HepG2 (cell line): ENCODE results near the gene PHRF1. TPM values are rescaled to one million over a fixed set of nuclear protein-coding genes. Genes with fewer than 3 reads are reported as not detected.

Source experiments
- BRF2 ChIP-seq: sonication (generic); formaldehyde crosslinking; IDR thresholded peaks from 2 replicates; pipeline ENCODE4 v1.8.1; 2022; ENCODE audit warnings: mild to moderate bottlenecking, missing genetic modification reagents
- ELF4 ChIP-seq: sonication (generic); formaldehyde crosslinking; IDR thresholded peaks from 2 replicates; pipeline ENCODE4 v1.5.0; 2020; ENCODE audit warnings: missing genetic modification reagents, mild to moderate bottlenecking, moderate library complexity, borderline replicate concordance
- ESRRA ChIP-seq: sonication (generic); formaldehyde crosslinking; IDR thresholded peaks from 2 replicates; pipeline ENCODE4 v1.5.1; 2020; ENCODE audit warnings: mild to moderate bottlenecking, low read depth, missing genetic modification reagents
- HIVEP1 ChIP-seq: sonication (generic); formaldehyde crosslinking; IDR thresholded peaks from 2 replicates; pipeline ENCODE4 v1.4.0; 2020; ENCODE audit warnings: mild to moderate bottlenecking, missing genetic modification reagents
- HNRNPH1 ChIP-seq: fragments of 200-400 bp; formaldehyde crosslinking; optimal IDR thresholded peaks from 2 replicates; pipeline ENCODE3; 2017; ENCODE audit warnings: mild to moderate bottlenecking, low read depth, low read length
- KLF11 ChIP-seq: IDR thresholded peaks from 2 replicates; pipeline ENCODE4 v1.6.1; 2016; ENCODE audit warnings: missing compliant biosample characterization
- MTA3 ChIP-seq: sonication (generic); formaldehyde crosslinking; IDR thresholded peaks from 2 replicates; pipeline ENCODE4 v1.4.0; 2020; ENCODE audit warnings: missing genetic modification reagents
- NFATC3 ChIP-seq: sonication (generic); formaldehyde crosslinking; IDR thresholded peaks from 2 replicates; pipeline ENCODE4 v1.5.1; 2020; ENCODE audit warnings: mild to moderate bottlenecking, missing genetic modification reagents
- NKX3-1 ChIP-seq: sonication (generic); formaldehyde crosslinking; IDR thresholded peaks from 2 replicates; pipeline ENCODE4 v1.5.0; 2020; ENCODE audit warnings: missing genetic modification reagents
- NR2F1 ChIP-seq, 2 experiments: fragments of 450-650 bp in 1 of 2; formaldehyde crosslinking in 1 of 2; IDR thresholded peaks; 2 replicates each; pipeline versions ENCODE4 v1.5.0 to v1.6.1; 2016 to 2020; ENCODE audit warnings: mild to moderate bottlenecking in 1 of 2, missing compliant biosample characterization in 1 of 2, missing genetic modification reagents in 1 of 2, moderate library complexity in 1 of 2
- POLR2G ChIP-seq: fragments of 200-400 bp; formaldehyde crosslinking; IDR thresholded peaks from 2 replicates; pipeline ENCODE4 v1.6.1; 2018; ENCODE audit warnings: mild to moderate bottlenecking, low read depth, low read length, moderate library complexity
- PREB ChIP-seq: sonication (generic); formaldehyde crosslinking; IDR thresholded peaks from 2 replicates; pipeline ENCODE4 v1.4.0; 2020; ENCODE audit warnings: missing genetic modification reagents
- PRPF4 ChIP-seq: fragments of 200-400 bp; formaldehyde crosslinking; IDR thresholded peaks from 2 replicates; pipeline ENCODE4 v1.6.1; 2016; ENCODE audit warnings: low read length, low read depth; ENCODE audit not compliant: poor library complexity, severe bottlenecking
- RCOR2 ChIP-seq: IDR thresholded peaks from 2 replicates; pipeline ENCODE4 v1.6.1; 2016; ENCODE audit warnings: missing biosample characterization, missing genetic modification reagents
- RXRB ChIP-seq: IDR thresholded peaks from 2 replicates; pipeline ENCODE4 v1.6.1; 2016; ENCODE audit warnings: borderline replicate concordance, missing genetic modification reagents, missing compliant biosample characterization
- TAF1 ChIP-seq: sonication (generic); formaldehyde crosslinking; IDR thresholded peaks from 2 replicates; pipeline ENCODE4 v1.4.0; 2020; ENCODE audit warnings: missing genetic modification reagents
- TMF1 ChIP-seq: sonication (generic); formaldehyde crosslinking; IDR thresholded peaks from 2 replicates; pipeline ENCODE4 v1.8.1; 2022; ENCODE audit warnings: low read depth, missing genetic modification reagents
- YEATS4 ChIP-seq: sonication (generic); formaldehyde crosslinking; IDR thresholded peaks from 2 replicates; pipeline ENCODE4 v1.4.0; 2020; ENCODE audit warnings: missing genetic modification reagents, borderline replicate concordance
- ZBTB10 ChIP-seq: sonication (generic); formaldehyde crosslinking; IDR thresholded peaks from 2 replicates; pipeline ENCODE4 v1.4.0; 2020; ENCODE audit warnings: missing genetic modification reagents, borderline replicate concordance
- ZNF333 ChIP-seq: sonication (generic); formaldehyde crosslinking; IDR thresholded peaks from 2 replicates; pipeline ENCODE4 v1.4.0; 2020; ENCODE audit warnings: mild to moderate bottlenecking, missing genetic modification reagents, borderline replicate concordance
- ZNF557 ChIP-seq: sonication (generic); formaldehyde crosslinking; IDR thresholded peaks from 2 replicates; pipeline ENCODE4 v1.4.0; 2020; ENCODE audit warnings: missing genetic modification reagents
- ZNF614 ChIP-seq: IDR thresholded peaks from 2 replicates; pipeline ENCODE4 v1.6.1; 2018; ENCODE audit warnings: missing biosample characterization, missing genetic modification reagents, inconsistent platforms, borderline replicate concordance
- ZNF639 ChIP-seq: conservative IDR thresholded peaks from 2 replicates; pipeline ENCODE4 v1.6.1; 2018; ENCODE audit warnings: missing genetic modification reagents
- ZNF724P ChIP-seq: sonication (generic); formaldehyde crosslinking; IDR thresholded peaks from 2 replicates; pipeline ENCODE4 v1.8.0; 2022; ENCODE audit warnings: missing genetic modification reagents, borderline replicate concordance
- ZNF75D ChIP-seq: sonication (generic); formaldehyde crosslinking; IDR thresholded peaks from 2 replicates; pipeline ENCODE4 v1.8.1; 2023; ENCODE audit warnings: missing genetic modification reagents, mild to moderate bottlenecking, borderline replicate concordance
- ZNF782 ChIP-seq: sonication (generic); formaldehyde crosslinking; IDR thresholded peaks from 2 replicates; pipeline ENCODE4 v1.4.0; 2020; ENCODE audit warnings: missing genetic modification reagents, mild to moderate bottlenecking, borderline replicate concordance
- polyA plus RNA-seq, 8 experiments: library from polyadenylated mRNA; depleted of rRNA in 3 of 8; stranded (reverse) in 7 of 8; unstranded in 1 of 8; fragments of >200 nt; fragmentation: Illumina TruSeq in 4 of 8; extraction: Trizol in 4 of 8; gene quantifications; 2 replicates each; pipeline versions ENCODE4 v1.2.1 to v1.2.3, GENCODE V29; 2011 to 2016; ENCODE audit warnings: low read depth in 4 of 8, missing spikeins in 1 of 8, mixed read lengths in 1 of 8; ENCODE audit not compliant: insufficient read depth in 1 of 8
- total RNA-seq, 5 experiments: library from RNA; depleted of rRNA; stranded (reverse); fragments of >200 nt; fragmentation: Illumina TruSeq; extraction: Trizol; gene quantifications; 2 replicates each; pipeline ENCODE4 v1.2.3, GENCODE V29; 2016; ENCODE audit warnings: low read depth in 1 of 5

Gene PHRF1
- total and polyA plus RNA-seq, 2 of the 13 experiments (the other 11 are each of a cell fraction or from before 2014, with no cell fraction given) = 8.2 to 16.7 TPM

- TF ChIP-seq MTA3 (CRISPR knock-in tag) = no peak
- TF ChIP-seq ZNF557 (CRISPR knock-in tag) = 0 out of 2 replicates have a peak, but pooled peaks have one; percentile 33
- no peak for TF ChIP-seq ELF4
- TF ChIP-seq RXRB (CRISPR knock-in tag) = peak; percentile 93
- TF ChIP-seq ZNF639 (CRISPR knock-in tag) = no peak
- TF ChIP-seq NR2F1 (CRISPR knock-in tag; IDR thresholded peaks at IDR 0.05) = peak; percentile 67 to 70
- TF ChIP-seq ZNF333 (CRISPR knock-in tag) = no peak
- TF ChIP-seq NFATC3 (CRISPR knock-in tag) = no peak
- TF ChIP-seq PRPF4 = no peak
- TF ChIP-seq ZBTB10 (CRISPR knock-in tag) = no peak
- TF ChIP-seq ZNF724P = no peak
- no peak for TF ChIP-seq ZNF75D (CRISPR knock-in tag)
- no peak for TF ChIP-seq TAF1 (CRISPR knock-in tag)
- TF ChIP-seq HNRNPH1 = no peak
- TF ChIP-seq YEATS4 (CRISPR knock-in tag) = peak; percentile 66; the same call in 1 of the 2 replicates
- no peak; the same call in 1 of the 2 replicates for TF ChIP-seq BRF2
- no peak for TF ChIP-seq KLF11 (CRISPR knock-in tag)
- no peak for TF ChIP-seq NKX3-1 (CRISPR knock-in tag)
- TF ChIP-seq ESRRA = peak; percentile 75
- TF ChIP-seq RCOR2 (CRISPR knock-in tag) = peak; percentile 71
- TF ChIP-seq PREB (CRISPR knock-in tag) = no peak
- TF ChIP-seq TMF1 (CRISPR knock-in tag) = no peak
- TF ChIP-seq ZNF614 = 0 out of 2 replicates have a peak, but pooled peaks have one; percentile 54
- 0 out of 2 replicates have a peak, but pooled peaks have one; percentile 51 for TF ChIP-seq HIVEP1
- no peak for TF ChIP-seq POLR2G
- TF ChIP-seq ZNF782 (CRISPR knock-in tag) = no peak; the same call in 1 of the 2 replicates
Measured at GRCh38 chr11:587978-588380, 11.7 kb downstream of the PHRF1 start (continued).
